ENCODE measurements around the gene IGF2BP3. TPM values are rescaled to one million over a fixed set of nuclear protein-coding genes. Genes with fewer than 3 reads are reported as not detected.
"Not testable (repeated sequence)": the region's sequence is repeated elsewhere in the genome, so short reads cannot be mapped to it uniquely, and the experiment has no call there.

IGF2BP3 gene
- total and polyA plus RNA-seq, 10 of the 15 experiments (the other 5 are each of a cell fraction or from before 2014, with no cell fraction given) = 4.6 to 61.2 (median 36.9) TPM

- TF ChIP-seq ZBTB40 (IDR thresholded peaks at IDR 0.05; ENCODE audit: borderline replicate concordance) (peak; percentile 61; the same call in 1 of the 2 replicates), RELA (IDR thresholded peaks at IDR 0.05; ENCODE audit: borderline replicate concordance, partially characterized antibody) (no peak), ELK1 (IDR thresholded peaks at IDR 0.05; ENCODE audit: low read depth, low read length) (no peak), SKIL (IDR thresholded peaks at IDR 0.05; ENCODE audit: low read depth, poor library complexity, severe bottlenecking) (no peak), MAX (IDR thresholded peaks at IDR 0.05; ENCODE audit: low read depth, low read length) (no peak), NR2F1 (conservative IDR thresholded peaks at IDR 0.05) (peak; percentile 71), USF1 (IDR thresholded peaks at IDR 0.05; ENCODE audit: borderline replicate concordance, extremely low read length, insufficient read depth, low read depth, low read length) (no peak), NFXL1 (IDR thresholded peaks at IDR 0.05; ENCODE audit: borderline replicate concordance) (no peak), RFX5 (IDR thresholded peaks at IDR 0.05; ENCODE audit: low read depth, low read length) (no peak), EGR1 (IDR thresholded peaks at IDR 0.05; ENCODE audit: borderline replicate concordance in 1 of 2, low read depth in 2 of 2, low read length in 2 of 2) (peak in 1 of 2 experiments; percentile 83; a peak in 2 of 3 replicates)
These were observed 20.3 kb upstream of the IGF2BP3 start (continued) for GRCh38 chr7:23490357-23491135.

- H3K4me2 ChIP-seq (ENCODE audit: control insufficient read depth, insufficient read depth); H3K27ac ChIP-seq (ENCODE audit: control insufficient read depth, insufficient read depth); intact Hi-C loops (cut with micrococcal nuclease; ENCODE audit: unreplicated experiment); H4K20me1 ChIP-seq (ENCODE audit: control insufficient read depth, insufficient read depth); FAIRE-seq; H3K9ac ChIP-seq (ENCODE audit: control insufficient read depth, insufficient read depth, low read length); CTCF ChIA-PET; H3K27me3 ChIP-seq (replicated peaks in 1 of 2; ENCODE audit: control insufficient read depth in 2 of 2, insufficient read depth in 2 of 2, low read length in 1 of 2); H3K79me2 ChIP-seq (ENCODE audit: control insufficient read depth, insufficient read depth, low read length); H3K36me3 ChIP-seq (ENCODE audit: control insufficient read depth in 2 of 2, insufficient read depth in 2 of 2, low read length in 1 of 2); H3K4me1 ChIP-seq (ENCODE audit: control insufficient read depth, insufficient read depth, low read length); H2AFZ ChIP-seq (ENCODE audit: control insufficient read depth, low read depth, low read length); H3K4me3 ChIP-seq; ATAC-seq; DNase-seq (ENCODE audit: low read depth, low spot score); in situ Hi-C loops (cut with MboI); BruUV-seq (replicated peaks); H3K9me3 ChIP-seq (replicated peaks; ENCODE audit: control insufficient read depth, insufficient read depth, low read length): not testable (repeated sequence)
- ChIA-PET SMC1A (ENCODE audit: uncharacterized antibody, unreplicated experiment) (interaction anchor here (1.7 kb wide), 1 partner anchor 10 kb away, joined by 6 read pairs; no protein-coding TSS in a partner anchor), RAD21 (ENCODE audit: unreplicated experiment) (interaction anchor here (1.0 to 1.4 kb wide), 2 partner anchors 35 to 130 kb away, joined by 3 to 5 read pairs; no protein-coding TSS in a partner anchor), POLR2A (interaction anchor here (0.7 to 1.9 kb wide), 2 partner anchors 16 to 20 kb away, joined by 8 read pairs; no protein-coding TSS in a partner anchor)
- 92% methylated on average over 13 of the region's 13 CpGs for WGBS (ENCODE audit: insufficient coverage, insufficient replicate concordance, low lambda C conversion rate, missing lambda C conversion rate)
These were observed 18.4 kb upstream of the IGF2BP3 start for GRCh38 chr7:23488714-23489113.

Measured in GM12878 (cell line).